NAMALWA (cell line): ENCODE data around the gene CSNK2A2.

Experiments
- DNase-seq: peaks from one replicate; pipeline ENCODE4 v3.0.0-alpha.2; 2015; ENCODE audit warnings: low spot score

Gene CSNK2A2

GRCh38 chr16:58138852-58139251, 59.1 kb downstream of the CSNK2A2 start:
- DNase-seq, result no peak

DNA sequence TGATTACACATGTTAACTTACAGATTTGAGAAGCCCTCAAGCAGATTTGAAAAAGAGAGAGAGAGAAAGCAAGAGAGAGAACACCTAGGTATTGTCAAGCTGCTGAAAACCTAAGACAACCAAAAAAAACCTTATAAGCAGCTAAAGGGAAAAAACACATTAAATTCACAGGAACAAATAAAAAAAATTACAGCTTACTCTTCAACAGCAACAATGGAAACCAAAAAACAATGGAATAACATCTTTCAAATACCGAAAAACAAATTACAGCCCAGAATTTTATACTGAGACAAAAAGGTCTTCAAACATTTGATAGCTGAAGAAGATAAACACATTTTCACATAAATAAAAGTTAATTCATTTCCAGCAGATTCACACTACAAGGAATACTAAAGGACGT, 60.3 kb downstream of the CSNK2A2 start:
- no peak for DNase-seq

- DNase-seq, result peak; percentile 99
Observed at GRCh38 chr16:58129097-58129936, 68.6 kb downstream of the CSNK2A2 start, which contains the start of gene CFAP20. Gene CFAP20, minus strand, starts transcription at chr16:58129381. Its CDS starts 266 bp downstream, at chr16:58129115.

- DNase-seq, result peak; percentile 61
Observed at GRCh38 chr16:58128711-58129096, 69.2 kb downstream of the CSNK2A2 start.

- peak; percentile 46 for DNase-seq
Observed at GRCh38 chr16:58128181-58128631, 69.7 kb downstream of the CSNK2A2 start.

DNA sequence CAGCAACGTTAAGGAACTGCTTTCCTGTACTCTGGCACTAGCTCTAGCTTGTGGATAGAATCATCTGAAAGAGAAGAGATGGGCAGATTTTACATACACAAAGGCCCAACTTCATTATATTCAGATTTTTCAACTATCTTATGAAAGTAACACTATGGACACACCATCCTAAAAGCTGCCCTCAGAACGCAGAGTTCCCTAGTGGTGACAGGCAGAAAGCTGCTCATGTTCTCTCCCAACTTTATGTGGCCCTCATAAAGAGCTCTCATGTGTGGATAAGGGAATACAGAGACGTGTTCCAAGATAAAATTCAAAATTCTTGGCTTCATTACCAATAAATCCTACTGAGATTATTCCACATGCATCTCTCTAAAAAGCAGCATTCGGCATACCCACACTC, 70.3 kb downstream of the CSNK2A2 start:
- peak; percentile 44 for DNase-seq

- peak; percentile 88 for DNase-seq
Observed at GRCh38 chr16:58127033-58127556, 70.8 kb downstream of the CSNK2A2 start.

- DNase-seq, result no peak
Observed at GRCh38 chr16:58126451-58126961, 71.4 kb downstream of the CSNK2A2 start.

- peak; percentile 60 for DNase-seq
Observed at GRCh38 chr16:58125781-58126335, 72.0 kb downstream of the CSNK2A2 start.

GRCh38 chr16:58125041-58125440, 72.9 kb downstream of the CSNK2A2 start:
- DNase-seq, result no peak

DNA sequence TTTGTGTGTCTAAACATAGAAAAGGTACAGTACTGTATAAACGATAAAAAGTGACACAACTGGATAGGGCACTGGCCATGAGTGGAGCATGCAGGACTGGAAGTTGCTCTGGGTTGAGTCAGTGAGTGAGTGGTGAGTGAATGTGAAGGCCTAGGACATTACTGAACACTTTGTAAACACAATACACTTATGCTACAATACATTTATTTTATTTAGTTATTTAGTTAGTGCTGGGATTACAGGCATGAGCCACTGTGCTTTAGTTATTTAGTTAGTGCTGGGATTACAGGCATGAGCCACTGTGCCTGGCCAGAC, 73.3 kb downstream of the CSNK2A2 start:
- DNase-seq, result no peak

GRCh38 chr16:58123896-58124600, 73.9 kb downstream of the CSNK2A2 start:
- DNase-seq, result peak; percentile 23

- DNase-seq, result no peak
Observed at GRCh38 chr16:58121132-58121531, 76.8 kb downstream of the CSNK2A2 start.

GRCh38 chr16:58120234-58120633, 77.7 kb downstream of the CSNK2A2 start:
- no peak for DNase-seq

DNA sequence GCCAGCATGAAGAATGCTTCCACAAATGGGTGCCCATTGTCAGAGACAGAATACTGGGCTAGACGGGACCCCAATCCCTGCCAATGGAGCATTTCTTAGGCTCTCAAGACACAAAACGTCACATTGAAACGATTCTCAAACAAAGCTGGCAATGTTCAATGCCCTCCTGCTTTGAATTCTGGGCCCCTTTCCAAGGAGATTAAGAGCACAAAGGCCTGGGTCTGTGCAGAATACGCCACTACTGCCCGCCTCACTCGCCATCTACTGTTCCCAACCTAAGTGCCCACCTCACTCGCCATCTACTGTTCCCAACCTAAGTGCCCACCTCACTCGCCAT, 78.4 kb downstream of the CSNK2A2 start:
- no peak for DNase-seq

- no peak for DNase-seq
Observed at GRCh38 chr16:58118801-58119508, 79.0 kb downstream of the CSNK2A2 start.

GRCh38 chr16:58116529-58116928, 81.4 kb downstream of the CSNK2A2 start:
- DNase-seq, result no peak

- DNase-seq, result no peak
Observed at GRCh38 chr16:58116081-58116480, 81.8 kb downstream of the CSNK2A2 start.

DNA sequence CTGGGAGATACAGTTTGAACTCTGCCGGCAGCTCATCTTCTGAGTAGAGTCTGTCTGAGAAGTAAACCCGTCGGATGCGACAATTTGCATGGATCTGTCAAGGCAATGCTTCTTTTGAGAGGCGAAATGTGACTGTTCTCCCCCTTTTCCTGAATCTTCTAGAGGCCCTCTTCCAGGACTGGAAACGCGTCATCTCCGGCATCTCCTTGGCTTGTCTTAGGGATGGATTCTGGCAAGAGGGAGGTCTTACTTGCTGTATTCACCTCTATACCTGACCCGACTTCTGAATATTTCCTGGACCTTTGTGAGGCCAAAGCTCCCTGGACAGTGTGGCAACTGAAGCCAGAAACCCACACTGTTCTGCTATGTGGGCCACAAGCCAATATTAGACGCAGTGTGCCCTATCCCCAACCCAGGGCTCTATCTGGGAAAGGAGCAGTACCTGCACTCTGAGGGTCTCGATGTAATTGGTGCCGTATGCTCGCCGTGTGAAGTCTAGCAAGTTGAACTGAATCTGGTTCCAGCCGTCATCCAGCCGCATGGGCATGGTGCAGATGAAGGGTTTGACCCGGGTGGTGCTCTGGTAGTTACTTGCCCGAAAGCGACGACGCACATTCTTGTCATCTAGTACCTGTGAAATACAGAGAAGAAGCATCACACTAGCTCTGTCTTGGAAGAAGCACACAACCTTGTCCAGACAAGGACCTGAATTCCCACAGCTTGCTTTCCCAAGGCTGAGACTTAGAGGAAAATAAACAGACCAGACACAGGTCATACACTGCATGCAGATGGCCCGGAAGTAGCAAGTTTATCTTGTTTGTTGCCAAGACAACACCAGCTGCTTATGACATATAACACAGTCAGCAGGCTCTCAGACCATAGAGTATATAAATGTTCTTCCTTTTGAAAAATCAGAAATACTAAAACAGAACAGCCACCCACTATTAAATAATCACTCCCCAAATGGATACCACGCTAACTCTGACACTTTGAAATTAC, 82.8 kb downstream of the CSNK2A2 start:
- no peak for DNase-seq

DNA sequence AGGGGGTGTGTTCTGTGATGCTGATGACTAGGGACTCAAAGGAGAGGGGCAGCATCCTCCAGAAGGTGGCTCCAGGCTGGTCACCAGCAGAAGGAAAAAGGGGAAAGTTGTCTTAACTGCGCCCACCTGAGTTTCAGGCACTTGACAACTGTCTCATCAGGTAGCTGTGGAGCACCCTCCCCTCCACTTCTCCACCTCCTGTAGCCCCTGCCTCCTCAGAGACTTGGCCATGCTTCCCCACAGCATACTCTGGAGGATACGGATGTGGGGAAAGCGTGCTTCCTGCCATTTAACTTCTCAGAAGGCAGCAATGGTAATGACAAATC, 86.6 kb downstream of the CSNK2A2 start:
- DNase-seq, result no peak
